PC-9 (cell line): Measurements from ENCODE around the gene DOCK9.

ENCODE experiments used
- EZH2 ChIP-seq: fragments of 200-600 bp; sonication (generic); IDR thresholded peaks from 2 replicates; pipeline ENCODE4 v1.8.0; 2017; ENCODE audit warnings: antibody characterized with exemption, low read depth
- TF ChIP-seq, protein P1 (sequence below): fragments of 200-600 bp; sonication (generic); conservative IDR thresholded peaks from 2 replicates; pipeline ENCODE4 v1.6.1; 2017; ENCODE audit warnings: mixed run types, antibody characterized with exemption, mild to moderate bottlenecking, moderate library complexity

DNA sequence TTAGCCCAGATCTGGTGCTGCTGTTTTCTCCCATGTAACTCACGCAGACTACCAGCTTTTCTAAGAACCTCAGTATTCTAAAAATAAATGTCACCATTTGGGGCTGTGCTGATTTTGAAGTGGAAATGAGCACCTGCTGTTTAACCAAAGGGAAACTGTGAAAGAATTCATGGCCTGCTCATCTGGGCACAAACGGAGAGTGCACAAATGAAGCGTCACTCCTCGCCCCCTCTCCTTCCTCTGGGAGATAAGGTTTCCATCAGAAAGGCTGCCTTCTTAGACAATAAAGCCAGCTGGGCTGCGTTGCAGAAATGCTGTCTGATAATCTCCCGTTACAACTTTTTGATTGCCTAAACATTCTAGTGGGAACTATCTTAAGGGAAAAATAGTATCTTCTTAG is 151.7 kb downstream of the DOCK9 start:
- TF ChIP-seq, protein P1, sequence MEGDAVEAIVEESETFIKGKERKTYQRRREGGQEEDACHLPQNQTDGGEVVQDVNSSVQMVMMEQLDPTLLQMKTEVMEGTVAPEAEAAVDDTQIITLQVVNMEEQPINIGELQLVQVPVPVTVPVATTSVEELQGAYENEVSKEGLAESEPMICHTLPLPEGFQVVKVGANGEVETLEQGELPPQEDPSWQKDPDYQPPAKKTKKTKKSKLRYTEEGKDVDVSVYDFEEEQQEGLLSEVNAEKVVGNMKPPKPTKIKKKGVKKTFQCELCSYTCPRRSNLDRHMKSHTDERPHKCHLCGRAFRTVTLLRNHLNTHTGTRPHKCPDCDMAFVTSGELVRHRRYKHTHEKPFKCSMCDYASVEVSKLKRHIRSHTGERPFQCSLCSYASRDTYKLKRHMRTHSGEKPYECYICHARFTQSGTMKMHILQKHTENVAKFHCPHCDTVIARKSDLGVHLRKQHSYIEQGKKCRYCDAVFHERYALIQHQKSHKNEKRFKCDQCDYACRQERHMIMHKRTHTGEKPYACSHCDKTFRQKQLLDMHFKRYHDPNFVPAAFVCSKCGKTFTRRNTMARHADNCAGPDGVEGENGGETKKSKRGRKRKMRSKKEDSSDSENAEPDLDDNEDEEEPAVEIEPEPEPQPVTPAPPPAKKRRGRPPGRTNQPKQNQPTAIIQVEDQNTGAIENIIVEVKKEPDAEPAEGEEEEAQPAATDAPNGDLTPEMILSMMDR = no peak
- TF ChIP-seq EZH2 = no peak
